H1 (cell line): ENCODE data around the gene GAS2L1. TPM values are rescaled to one million over a fixed set of nuclear protein-coding genes. Genes with fewer than 3 reads are reported as not detected.

Experiments used
- CTCF ChIA-PET: fragments of 300-600 bp; sonication (Branson Sonifier 250); formaldehyde crosslinking; loops from one replicate; lab custom pipeline; 2021; ENCODE audit not compliant: partially characterized antibody; lab: Charles Lee
- POLR2A ChIA-PET: fragments of 300-600 bp; sonication (Branson Sonifier 250); formaldehyde crosslinking; loops from one replicate; lab custom pipeline; 2021; ENCODE audit warnings: inconsistent platforms; ENCODE audit not compliant: partially characterized antibody; lab: Charles Lee
- DNase-seq, 2 experiments: peaks; one replicate each; pipeline versions ENCODE4 v3.0.0 to v3.0.0-alpha.2; 2010 to 2022; ENCODE audit warnings: low spot score in 2 of 2, low read depth in 1 of 2, mixed read lengths in 1 of 2
- FAIRE-seq: peaks from 2 replicates; lab custom pipeline; 2011; peaks lifted over from hg19 to GRCh38; lab: Jason Lieb, UNC
- H2AFZ ChIP-seq: 2 replicates; pipeline ENCODE4 v1.8.1; 2012; ENCODE audit warnings: low read length, inconsistent platforms
- H2AK5ac ChIP-seq: 2 replicates; pipeline ENCODE4 v1.6.1; 2013; ENCODE audit warnings: low read depth, low read length
- H2BK120ac ChIP-seq: replicated peaks from 2 replicates; pipeline ENCODE3; 2013; ENCODE audit warnings: low read depth, low read length, inconsistent platforms
- H2BK12ac ChIP-seq: 2 replicates; pipeline ENCODE4 v1.6.1; 2013; ENCODE audit warnings: low read depth, low read length
- H2BK15ac ChIP-seq: 2 replicates; pipeline ENCODE4 v1.6.1; 2013; ENCODE audit warnings: low read length
- H2BK20ac ChIP-seq: 2 replicates; pipeline ENCODE4 v1.6.1; 2013; ENCODE audit warnings: low read length
- H2BK5ac ChIP-seq: 2 replicates; pipeline ENCODE4 v1.6.1; 2013; ENCODE audit warnings: low read depth, low read length
- H3K14ac ChIP-seq: 2 replicates; pipeline ENCODE4 v1.6.1; 2013; ENCODE audit warnings: inconsistent platforms; ENCODE audit not compliant: insufficient read length
- H3K18ac ChIP-seq: 2 replicates; pipeline ENCODE4 v1.6.1; 2013; ENCODE audit warnings: low read length; ENCODE audit errors: extremely low read depth
- H3K23ac ChIP-seq: 2 replicates; pipeline ENCODE4 v1.6.1; 2013; ENCODE audit warnings: inconsistent platforms; ENCODE audit not compliant: insufficient read length
- H3K23me2 ChIP-seq: 2 replicates; pipeline ENCODE4 v1.6.1; 2013; ENCODE audit warnings: low read depth, low read length
- H3K27ac ChIP-seq: 2 replicates; pipeline ENCODE4 v1.6.1; 2011; ENCODE audit warnings: low read depth, low read length, inconsistent platforms
- H3K27me3 ChIP-seq, 4 experiments: replicated peaks in 1 of 4; 1 replicate in 1 of 4; 2 replicates in 3 of 4; pipeline versions ENCODE4 v1.6.1 to v1.8.1; 2011 to 2013; ENCODE audit warnings: low read length in 3 of 4, mild to moderate bottlenecking in 3 of 4, inconsistent platforms in 2 of 4, mixed read lengths in 2 of 4, moderate library complexity in 1 of 4; ENCODE audit not compliant: control insufficient read depth in 3 of 4, insufficient read depth in 3 of 4; ENCODE audit errors: extremely low read depth in 1 of 4
- H3K36me3 ChIP-seq, 4 experiments: 2 replicates each; pipeline versions ENCODE4 v1.6.1 to v1.8.1; 2011 to 2013; ENCODE audit warnings: mild to moderate bottlenecking in 4 of 4, low read length in 3 of 4, moderate library complexity in 2 of 4, control low read depth in 1 of 4, inconsistent platforms in 1 of 4; ENCODE audit not compliant: insufficient read depth in 4 of 4, control insufficient read depth in 2 of 4
- H3K4ac ChIP-seq: replicated peaks from 2 replicates; pipeline ENCODE3; 2013; ENCODE audit warnings: low read length, low read depth, mixed read lengths, inconsistent platforms; ENCODE audit not compliant: insufficient read length
- H3K4me1 ChIP-seq, 4 experiments: replicated peaks in 1 of 4; 1 replicate in 1 of 4; 2 replicates in 3 of 4; pipeline versions ENCODE4 v1.6.1 to v1.8.1; 2011 to 2013; ENCODE audit warnings: low read length in 3 of 4, inconsistent platforms in 2 of 4, mixed read lengths in 1 of 4; ENCODE audit not compliant: insufficient read depth in 4 of 4, control insufficient read depth in 3 of 4
- H3K4me2 ChIP-seq, 2 experiments: 2 replicates each; pipeline versions ENCODE4 v1.6.1 to v1.8.1; 2011 to 2013; ENCODE audit warnings: low read depth in 2 of 2, low read length in 2 of 2, control low read depth in 1 of 2, inconsistent platforms in 1 of 2, mild to moderate bottlenecking in 1 of 2; ENCODE audit not compliant: insufficient read depth in 1 of 2
- H3K4me3 ChIP-seq, 4 experiments: fragments of 200-600, 300-600 bp in 1 of 4; sonication (generic), shearing (Covaris generic), sonication (Bioruptor Twin) in 1 of 4; 2 replicates each; pipeline versions ENCODE4 v1.5.1 to v1.8.1; 2011 to 2016; ENCODE audit warnings: low read length in 4 of 4, low read depth in 3 of 4, control low read depth in 2 of 4, inconsistent platforms in 2 of 4, mild to moderate bottlenecking in 2 of 4, mixed read lengths in 1 of 4, moderate library complexity in 1 of 4; ENCODE audit not compliant: insufficient read depth in 2 of 4; ENCODE audit errors: extremely low read depth in 1 of 4
- H3K56ac ChIP-seq: replicated peaks from 2 replicates; pipeline ENCODE3; 2013; ENCODE audit warnings: low read depth, mild to moderate bottlenecking, mixed read lengths, low read length, inconsistent platforms; ENCODE audit not compliant: insufficient read length
- H3K79me1 ChIP-seq: 2 replicates; pipeline ENCODE4 v1.6.1; 2013; ENCODE audit warnings: low read depth, low read length, control low read depth
- H3K79me2 ChIP-seq, 2 experiments: 2 replicates each; pipeline versions ENCODE4 v1.6.1 to v1.8.1; 2012 to 2013; ENCODE audit warnings: low read length in 2 of 2, mild to moderate bottlenecking in 2 of 2, inconsistent platforms in 1 of 2; ENCODE audit not compliant: insufficient read depth in 2 of 2, control insufficient read depth in 1 of 2
- H3K9ac ChIP-seq, 4 experiments: replicated peaks in 1 of 4; 1 replicate in 1 of 4; 2 replicates in 3 of 4; pipeline versions ENCODE4 v1.6.1 to v1.8.1; 2011 to 2013; ENCODE audit warnings: low read depth in 3 of 4, low read length in 3 of 4, control low read depth in 2 of 4, mild to moderate bottlenecking in 2 of 4, moderate library complexity in 2 of 4, inconsistent platforms in 1 of 4; ENCODE audit errors: extremely low read depth in 1 of 4
- H3K9me3 ChIP-seq, 2 experiments: 2 replicates each; pipeline versions ENCODE4 v1.6.1 to v1.8.1; 2012 to 2013; ENCODE audit warnings: mild to moderate bottlenecking in 2 of 2, moderate library complexity in 2 of 2, control low read depth in 1 of 2, inconsistent platforms in 1 of 2, low read depth in 1 of 2, low read length in 1 of 2, mixed read lengths in 1 of 2; ENCODE audit not compliant: insufficient read depth in 2 of 2
- H4K20me1 ChIP-seq, 2 experiments: replicated peaks in 1 of 2; 2 replicates each; pipeline versions ENCODE3 to v1.8.1; 2011 to 2013; ENCODE audit warnings: inconsistent platforms in 2 of 2, low read length in 2 of 2, mild to moderate bottlenecking in 1 of 2; ENCODE audit not compliant: insufficient read depth in 2 of 2, control insufficient read depth in 1 of 2
- H4K5ac ChIP-seq: 2 replicates; pipeline ENCODE4 v1.6.1; 2013; ENCODE audit warnings: low read length, low read depth, mixed read lengths, inconsistent platforms; ENCODE audit not compliant: insufficient read length
- H4K8ac ChIP-seq: 2 replicates; pipeline ENCODE4 v1.8.0; 2013; ENCODE audit warnings: mild to moderate bottlenecking, moderate library complexity, low read length, inconsistent platforms; ENCODE audit not compliant: insufficient read depth; ENCODE audit errors: extremely low read depth
- H4K91ac ChIP-seq: replicated peaks from 2 replicates; pipeline ENCODE3; 2013; ENCODE audit warnings: low read length, mixed read lengths, inconsistent platforms; ENCODE audit not compliant: insufficient read length
- ATF2 ChIP-seq: IDR thresholded peaks from 2 replicates; pipeline ENCODE4 v1.6.1; 2012; ENCODE audit warnings: low read length, inconsistent platforms
- CBX8 ChIP-seq: fragments of 300-800, 300-1000 bp; sonication (generic); IDR thresholded peaks from 2 replicates; pipeline ENCODE4 v1.7.1; 2016; ENCODE audit warnings: low read depth, low read length, borderline replicate concordance
- CHD2 ChIP-seq: IDR thresholded peaks from 2 replicates; pipeline ENCODE4 v1.6.1; 2012; ENCODE audit warnings: low read length, improper control_type of control experiment
- E2F6 ChIP-seq: IDR thresholded peaks from 2 replicates; pipeline ENCODE4 v1.6.1; 2012; ENCODE audit warnings: inconsistent platforms
- EZH2 ChIP-seq: fragments of 200-600 bp; sonication (generic); IDR thresholded peaks from 2 replicates; pipeline ENCODE4 v1.7.1; 2012; ENCODE audit warnings: low read depth, mild to moderate bottlenecking, moderate library complexity, low read length, inconsistent platforms; ENCODE audit not compliant: severe bottlenecking
- FOSL1 ChIP-seq: IDR thresholded peaks from 2 replicates; pipeline ENCODE4 v1.6.1; 2011; ENCODE audit warnings: mild to moderate bottlenecking, low read depth, low read length, moderate library complexity; ENCODE audit not compliant: insufficient read depth
- GTF2F1 ChIP-seq: IDR thresholded peaks from 2 replicates; pipeline ENCODE4 v1.6.1; 2012; ENCODE audit warnings: low read depth, low read length, improper control_type of control experiment, borderline replicate concordance
- HDAC2 ChIP-seq, 2 experiments: fragments of 300-600 bp in 1 of 2; sonication (generic) in 1 of 2; IDR thresholded peaks; 2 replicates each; pipeline ENCODE4 v1.6.1; 2011 to 2012; ENCODE audit warnings: low read depth in 2 of 2, low read length in 2 of 2, mild to moderate bottlenecking in 2 of 2, moderate library complexity in 2 of 2, borderline replicate concordance in 1 of 2, inconsistent platforms in 1 of 2
- KDM1A ChIP-seq: fragments of 200-600, 300-600 bp; sonication (generic); IDR thresholded peaks from 2 replicates; pipeline ENCODE4 v1.7.1; 2016; ENCODE audit warnings: mild to moderate bottlenecking, low read length, borderline replicate concordance
- SP4 ChIP-seq: IDR thresholded peaks from 2 replicates; pipeline ENCODE4 v1.6.1; 2012; ENCODE audit warnings: low read length, inconsistent platforms
- ZNF274 ChIP-seq: IDR thresholded peaks from 2 replicates; pipeline ENCODE4 v1.7.0; 2012; ENCODE audit warnings: low read length, borderline replicate concordance; ENCODE audit errors: extremely low read depth
- WGBS, 2 experiments: shearing (Covaris generic) in 1 of 2; methylation state at CpG; one replicate each; pipeline versions ENCODE4 v1.1.6 to v1.1.7; 2013 to 2015; ENCODE audit warnings: low lambda C conversion rate in 2 of 2, mixed read lengths in 2 of 2, inconsistent platforms in 1 of 2, low coverage in 1 of 2, missing lambda C conversion rate in 1 of 2; ENCODE audit not compliant: insufficient replicate concordance in 2 of 2, insufficient coverage in 1 of 2, insufficient read length in 1 of 2; ENCODE audit errors: extremely low coverage in 1 of 2, missing lambda C conversion rate in 1 of 2; 5-methylcytosine and 5-hydroxymethylcytosine counted together
- polyA plus RNA-seq, 7 experiments: library from polyadenylated mRNA; depleted of rRNA in 3 of 7; stranded (reverse) in 5 of 7; unstranded in 2 of 7; fragments of >200 nt in 5 of 7; fragments of 200-250 nt in 2 of 7; gene quantifications; 1 replicate in 5 of 7; 2 replicates in 1 of 7; 4 replicates in 1 of 7; pipeline versions ENCODE4 v1.2.1 to v1.2.3, GENCODE V29; 2011 to 2013; ENCODE audit warnings: missing spikeins in 2 of 7, mixed read lengths in 2 of 7
- total RNA-seq: library from RNA; stranded (reverse); fragmentation: NEBNext Ultra II Directional; extraction: Animal tissue kit (Norgen Biotek cat#: 25700); gene quantifications from 2 replicates; pipeline ENCODE4 v1.2.1, GENCODE V29; 2021

The GAS2L1 gene
- total and polyA plus RNA-seq, 2 of the 8 experiments (the other 6 are each of a cell fraction or from before 2014, with no cell fraction given), result 3.6 to 10.1 TPM

GRCh38 chr22:29284196-29284595 is 22.3 kb upstream of the GAS2L1 start:
- no peak overlapping the region for H3K27ac ChIP-seq
- no peak overlapping the region for H3K56ac ChIP-seq
- H3K23ac ChIP-seq, result no peak overlapping the region
- 92% methylated on average over 3 of the region's 3 CpGs; no CpG with 5 or more reads in 1 of the 2 experiments for WGBS, 2 experiments
- no peaks in the 10 kb centered on the region for H3K23me2 ChIP-seq
- H3K4me1 ChIP-seq, result no peaks in the 10 kb centered on the region
- H3K4ac ChIP-seq, result no peak overlapping the region
- H3K4me3 ChIP-seq, result no peak overlapping the region
- H2BK20ac ChIP-seq, result no peak overlapping the region
- no peak overlapping the region for H2BK120ac ChIP-seq
- H3K36me3 ChIP-seq, result peaks cover 35 to 96% (median 76%) of the 10 kb centered on the region in 4 experiments
- H3K27me3 ChIP-seq, result no peaks in the 10 kb centered on the region
- no peaks in the 10 kb centered on the region; the same call in 1 of the 2 replicates for H3K79me1 ChIP-seq
- H3K4me2 ChIP-seq, result no peak overlapping the region
- H3K18ac ChIP-seq, result no peak overlapping the region
- no peak overlapping the region for H3K9ac ChIP-seq
- H4K20me1 ChIP-seq, result peaks cover 12 to 17% of the 10 kb centered on the region in 2 experiments
- no peak overlapping the region for H2BK15ac ChIP-seq
- H3K79me2 ChIP-seq, result peaks cover under 1 to 59% of the 10 kb centered on the region in 2 experiments; a peak in 3 of 4 replicates
- no peak overlapping the region for H2BK5ac ChIP-seq
- no peak overlapping the region for H4K91ac ChIP-seq
- no peak overlapping the region for H4K8ac ChIP-seq
- ChIA-PET CTCF (interaction anchor here (0.6 to 2.5 kb wide), 5 partner anchors 11 to 241 kb away, joined by 3 to 8 read pairs (median 3); no protein-coding TSS in a partner anchor), POLR2A (interaction anchor here (1.1 to 20.1 kb wide), 5 partner anchors 9 to 18 kb away, joined by 3 to 436 read pairs (median 9); partner anchors contain the start of genes EWSR1 and RHBDD3)
- H3K9me3 ChIP-seq, result no peaks in the 10 kb centered on the region
- H4K5ac ChIP-seq, result no peak overlapping the region
- no peak overlapping the region for H3K14ac ChIP-seq
- DNase-seq (no peak), FAIRE-seq (no peak)
- H2AK5ac ChIP-seq, result no peak overlapping the region
- H2BK12ac ChIP-seq, result no peak overlapping the region
- no peak overlapping the region for H2AFZ ChIP-seq
- TF ChIP-seq EZH2 (no peak), HDAC2 (IDR thresholded peaks at IDR 0.05; ENCODE audit: borderline replicate concordance in 1 of 2, low read depth in 2 of 2, low read length in 2 of 2) (no peak), FOSL1 (no peak), ATF2 (no peak), KDM1A (no peak), GTF2F1 (no peak), E2F6 (no peak), ZNF274 (no peak), CBX8 (no peak), SP4 (no peak), CHD2 (no peak)
